Calu3 (cell line): Measurements from ENCODE around the gene TNFRSF11A. TPM values are rescaled to one million over a fixed set of nuclear protein-coding genes. Genes with fewer than 3 reads are reported as not detected.

Source experiments
- BruUV-seq: library from RNA; stranded (reverse); fragments of 400-500 nt; replicated peaks from 2 replicates; lab custom pipeline; 2021; lab: Mats Ljungman, UMichigan
- CTCF ChIA-PET: fragments of 300-600 bp; sonication (Branson Sonifier 250); formaldehyde crosslinking; loops from one replicate; lab custom pipeline; 2022; ENCODE audit warnings: antibody characterized with exemption; lab: Charles Lee
- DNase-seq: peaks from one replicate; pipeline ENCODE4 v3.0.0; 2022
- H3K27ac Mint-ChIP-seq: one replicate; pipeline ENCODE4 v1.8.0; 2022; ENCODE audit warnings: mixed read lengths; ENCODE audit not compliant: unreplicated experiment
- H3K27me3 Mint-ChIP-seq: one replicate; pipeline ENCODE4 v1.8.0; 2022; ENCODE audit warnings: mixed read lengths; ENCODE audit not compliant: unreplicated experiment
- H3K36me3 Mint-ChIP-seq: one replicate; pipeline ENCODE4 v1.8.0; 2022; ENCODE audit warnings: mild to moderate bottlenecking, moderate library complexity, mixed read lengths; ENCODE audit not compliant: insufficient read depth, unreplicated experiment
- H3K4me1 Mint-ChIP-seq: one replicate; pipeline ENCODE4 v1.8.0; 2022; ENCODE audit warnings: mild to moderate bottlenecking, low read depth, mixed read lengths; ENCODE audit not compliant: unreplicated experiment
- H3K4me3 Mint-ChIP-seq: one replicate; pipeline ENCODE4 v1.8.0; 2022; ENCODE audit warnings: mild to moderate bottlenecking, low read depth, moderate library complexity, mixed read lengths; ENCODE audit not compliant: unreplicated experiment
- H3K9me3 Mint-ChIP-seq: one replicate; pipeline ENCODE4 v1.8.0; 2022; ENCODE audit warnings: low read depth, mixed read lengths; ENCODE audit not compliant: unreplicated experiment
- intact Hi-C: fragments of 100-400 bp; cut with micrococcal nuclease; formaldehyde crosslinking; loops from one replicate; pipeline ENCODE4 v1.10.0; 2022; ENCODE audit not compliant: unreplicated experiment
- total RNA-seq: library from RNA; stranded (reverse); gene quantifications from 2 replicates; pipeline ENCODE4 v1.2.3, GENCODE V29; 2022
- TF ChIP-seq, protein P1 (sequence below): fragments of 200-600 bp; IDR thresholded peaks from one replicate; pipeline ENCODE4 v1.8.0; 2022; ENCODE audit warnings: antibody characterized with exemption; ENCODE audit not compliant: unreplicated experiment

Gene TNFRSF11A
- total RNA-seq, 1 experiment from 2014 or later, result 94.6 TPM

DNA sequence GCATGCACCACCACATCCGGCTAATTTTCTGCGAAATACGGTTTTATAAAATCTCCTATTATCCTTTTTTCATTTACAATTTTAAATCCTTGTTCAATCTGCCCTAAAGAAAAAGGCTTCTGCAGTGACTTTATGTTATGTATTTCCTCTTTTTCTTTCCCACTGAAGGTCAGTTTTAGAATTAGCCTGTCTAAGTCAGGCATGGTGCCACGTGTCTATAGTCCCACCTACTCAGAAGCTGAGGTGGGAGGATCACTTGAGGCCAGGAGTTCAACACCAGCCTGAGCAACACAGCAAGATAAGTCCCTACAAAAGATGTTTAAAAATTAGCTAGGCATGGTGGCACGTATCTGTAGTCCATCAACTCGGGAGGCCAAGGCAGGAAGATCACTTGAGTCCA, 39.8 kb upstream of the TNFRSF11A start:
- DNase-seq, result no peak
- Mint-ChIP-seq H3K4me3 (no peak overlapping the region), H3K27ac (no peak overlapping the region), H3K4me1 (peaks cover 24% of the 10 kb centered on the region), H3K9me3 (no peaks in the 10 kb centered on the region), H3K27me3 (no peaks in the 10 kb centered on the region), H3K36me3 (peaks cover 10% of the 10 kb centered on the region)
- CTCF ChIA-PET, result no interaction called here
- intact Hi-C loops, result no loop called here
- TF ChIP-seq, protein P1, sequence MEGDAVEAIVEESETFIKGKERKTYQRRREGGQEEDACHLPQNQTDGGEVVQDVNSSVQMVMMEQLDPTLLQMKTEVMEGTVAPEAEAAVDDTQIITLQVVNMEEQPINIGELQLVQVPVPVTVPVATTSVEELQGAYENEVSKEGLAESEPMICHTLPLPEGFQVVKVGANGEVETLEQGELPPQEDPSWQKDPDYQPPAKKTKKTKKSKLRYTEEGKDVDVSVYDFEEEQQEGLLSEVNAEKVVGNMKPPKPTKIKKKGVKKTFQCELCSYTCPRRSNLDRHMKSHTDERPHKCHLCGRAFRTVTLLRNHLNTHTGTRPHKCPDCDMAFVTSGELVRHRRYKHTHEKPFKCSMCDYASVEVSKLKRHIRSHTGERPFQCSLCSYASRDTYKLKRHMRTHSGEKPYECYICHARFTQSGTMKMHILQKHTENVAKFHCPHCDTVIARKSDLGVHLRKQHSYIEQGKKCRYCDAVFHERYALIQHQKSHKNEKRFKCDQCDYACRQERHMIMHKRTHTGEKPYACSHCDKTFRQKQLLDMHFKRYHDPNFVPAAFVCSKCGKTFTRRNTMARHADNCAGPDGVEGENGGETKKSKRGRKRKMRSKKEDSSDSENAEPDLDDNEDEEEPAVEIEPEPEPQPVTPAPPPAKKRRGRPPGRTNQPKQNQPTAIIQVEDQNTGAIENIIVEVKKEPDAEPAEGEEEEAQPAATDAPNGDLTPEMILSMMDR, result no peak
- BruUV-seq, result no TSS peak

DNA sequence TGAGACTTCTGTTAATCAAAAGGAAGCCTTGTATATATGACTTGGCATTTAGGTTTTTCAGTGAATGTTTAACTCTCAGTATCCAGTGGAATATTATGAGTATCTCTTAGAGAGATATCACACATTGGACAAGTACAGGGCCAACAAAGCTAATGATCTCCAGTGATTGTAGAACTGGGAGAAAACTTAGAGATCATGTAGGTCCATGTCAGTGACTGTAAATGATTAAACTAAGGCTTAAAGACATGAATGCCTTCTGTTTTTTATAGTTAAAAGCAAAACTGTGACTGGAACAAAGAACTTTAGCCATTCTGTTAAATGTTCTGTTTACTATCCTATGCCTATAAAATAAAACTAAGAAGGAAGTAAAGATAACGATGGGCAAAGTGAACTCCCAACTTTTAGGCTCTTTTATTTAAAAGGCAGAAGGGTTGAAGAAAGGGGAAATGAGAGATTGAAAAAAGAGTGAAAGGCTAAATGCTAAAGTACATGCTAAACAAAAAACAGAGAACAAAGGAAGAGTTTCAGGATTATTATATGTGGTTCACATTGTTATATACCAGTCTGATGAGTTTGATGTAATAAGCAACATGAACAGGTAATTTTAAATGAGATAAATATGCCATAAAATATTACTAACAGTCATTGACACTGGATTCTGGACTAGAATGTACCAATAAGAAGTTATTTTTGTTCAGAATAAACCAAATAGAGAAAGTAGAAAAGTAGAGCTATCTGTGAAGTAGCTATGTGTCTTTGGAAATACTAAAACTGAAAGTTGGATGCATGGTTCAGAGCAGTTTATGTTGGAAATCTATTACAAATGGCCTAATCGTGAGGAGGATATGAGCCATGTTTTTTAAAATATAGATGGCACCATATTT, 37.1 kb upstream of the TNFRSF11A start:
- no TSS peak for BruUV-seq
- no peak for DNase-seq
- peak overlapping the region; percentile 11 for H3K27ac Mint-ChIP-seq
- TF ChIP-seq, protein P1, result no peak
- H3K4me3 Mint-ChIP-seq, result no peak overlapping the region
- no peaks in the 10 kb centered on the region for H3K27me3 Mint-ChIP-seq
- no peaks in the 10 kb centered on the region for H3K9me3 Mint-ChIP-seq
- intact Hi-C loops, result no loop called here
- peaks cover 13% of the 10 kb centered on the region for H3K36me3 Mint-ChIP-seq
- CTCF ChIA-PET, result no interaction called here
- peaks cover 16% of the 10 kb centered on the region for H3K4me1 Mint-ChIP-seq

DNA sequence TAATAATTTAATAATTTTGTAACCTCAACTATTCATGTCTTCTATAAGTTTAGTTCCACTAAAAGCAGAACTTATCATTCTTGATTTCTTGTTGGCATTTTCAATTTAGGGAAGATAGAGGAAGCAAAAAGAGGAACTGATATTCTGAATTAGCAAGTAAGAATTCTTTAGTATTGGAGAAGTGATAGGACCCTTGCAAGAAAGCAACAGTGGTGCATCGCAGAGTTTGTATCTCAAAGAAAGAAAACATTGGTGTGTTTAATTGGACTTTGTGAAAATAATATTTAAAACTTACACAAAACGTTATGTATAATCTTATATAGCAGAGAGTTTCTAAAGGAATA, 36.5 kb upstream of the TNFRSF11A start:
- no TSS peak for BruUV-seq
- TF ChIP-seq, protein P1, result no peak
- intact Hi-C loops, result no loop called here
- no peak overlapping the region for H3K27ac Mint-ChIP-seq
- CTCF ChIA-PET, result no interaction called here
- H3K4me1 Mint-ChIP-seq, result peaks cover 16% of the 10 kb centered on the region
- no peaks in the 10 kb centered on the region for H3K9me3 Mint-ChIP-seq
- DNase-seq, result no peak
- no peak overlapping the region for H3K4me3 Mint-ChIP-seq
- no peaks in the 10 kb centered on the region for H3K27me3 Mint-ChIP-seq
- peaks cover 7% of the 10 kb centered on the region for H3K36me3 Mint-ChIP-seq

DNA sequence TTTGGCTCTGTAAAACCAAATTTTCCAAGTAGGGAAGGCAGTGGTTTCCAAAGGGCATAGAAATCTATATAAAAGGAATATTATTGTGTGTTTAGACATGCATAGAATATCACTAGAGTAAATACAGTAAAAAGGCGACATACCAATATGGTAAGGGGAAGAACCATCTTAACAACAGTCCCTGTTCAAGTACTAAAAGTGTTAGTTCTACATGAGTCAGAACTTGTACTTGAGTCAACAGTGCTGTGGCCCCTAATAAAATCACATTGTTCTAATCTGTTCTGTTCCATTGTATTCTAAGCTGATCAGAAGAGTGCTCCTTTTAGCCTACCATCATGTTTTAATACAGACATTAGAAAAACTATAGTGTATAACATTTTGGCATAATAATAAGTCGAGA, 36.1 kb upstream of the TNFRSF11A start:
- Mint-ChIP-seq H3K36me3 (peaks cover 6% of the 10 kb centered on the region), H3K4me3 (no peak overlapping the region), H3K27me3 (no peaks in the 10 kb centered on the region), H3K27ac (no peak overlapping the region), H3K4me1 (peaks cover 16% of the 10 kb centered on the region), H3K9me3 (no peaks in the 10 kb centered on the region)
- CTCF ChIA-PET, result interaction anchor here (0.7 kb wide), 1 partner anchor 10 kb away, joined by 3 read pairs; no protein-coding TSS in a partner anchor
- TF ChIP-seq, protein P1, result no peak
- DNase-seq, result no peak
- intact Hi-C loops, result no loop called here
- BruUV-seq, result no TSS peak
